Measurements from ENCODE around the gene IGFBP2.

- TF ChIP-seq EZH2 (IDR thresholded peaks at IDR 0.05; ENCODE audit: borderline replicate concordance, insufficient read depth, low read depth, low read length, poor library complexity, severe bottlenecking), result no peak
- TF ChIP-seq, protein P1, sequence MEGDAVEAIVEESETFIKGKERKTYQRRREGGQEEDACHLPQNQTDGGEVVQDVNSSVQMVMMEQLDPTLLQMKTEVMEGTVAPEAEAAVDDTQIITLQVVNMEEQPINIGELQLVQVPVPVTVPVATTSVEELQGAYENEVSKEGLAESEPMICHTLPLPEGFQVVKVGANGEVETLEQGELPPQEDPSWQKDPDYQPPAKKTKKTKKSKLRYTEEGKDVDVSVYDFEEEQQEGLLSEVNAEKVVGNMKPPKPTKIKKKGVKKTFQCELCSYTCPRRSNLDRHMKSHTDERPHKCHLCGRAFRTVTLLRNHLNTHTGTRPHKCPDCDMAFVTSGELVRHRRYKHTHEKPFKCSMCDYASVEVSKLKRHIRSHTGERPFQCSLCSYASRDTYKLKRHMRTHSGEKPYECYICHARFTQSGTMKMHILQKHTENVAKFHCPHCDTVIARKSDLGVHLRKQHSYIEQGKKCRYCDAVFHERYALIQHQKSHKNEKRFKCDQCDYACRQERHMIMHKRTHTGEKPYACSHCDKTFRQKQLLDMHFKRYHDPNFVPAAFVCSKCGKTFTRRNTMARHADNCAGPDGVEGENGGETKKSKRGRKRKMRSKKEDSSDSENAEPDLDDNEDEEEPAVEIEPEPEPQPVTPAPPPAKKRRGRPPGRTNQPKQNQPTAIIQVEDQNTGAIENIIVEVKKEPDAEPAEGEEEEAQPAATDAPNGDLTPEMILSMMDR (IDR thresholded peaks at IDR 0.05), result peak; percentile 12
Observed at GRCh38 chr2:216687646-216688045, 54.4 kb downstream of the IGFBP2 start.
